ENCODE data around the gene EPHB4.

EPHB4 gene

DNA sequence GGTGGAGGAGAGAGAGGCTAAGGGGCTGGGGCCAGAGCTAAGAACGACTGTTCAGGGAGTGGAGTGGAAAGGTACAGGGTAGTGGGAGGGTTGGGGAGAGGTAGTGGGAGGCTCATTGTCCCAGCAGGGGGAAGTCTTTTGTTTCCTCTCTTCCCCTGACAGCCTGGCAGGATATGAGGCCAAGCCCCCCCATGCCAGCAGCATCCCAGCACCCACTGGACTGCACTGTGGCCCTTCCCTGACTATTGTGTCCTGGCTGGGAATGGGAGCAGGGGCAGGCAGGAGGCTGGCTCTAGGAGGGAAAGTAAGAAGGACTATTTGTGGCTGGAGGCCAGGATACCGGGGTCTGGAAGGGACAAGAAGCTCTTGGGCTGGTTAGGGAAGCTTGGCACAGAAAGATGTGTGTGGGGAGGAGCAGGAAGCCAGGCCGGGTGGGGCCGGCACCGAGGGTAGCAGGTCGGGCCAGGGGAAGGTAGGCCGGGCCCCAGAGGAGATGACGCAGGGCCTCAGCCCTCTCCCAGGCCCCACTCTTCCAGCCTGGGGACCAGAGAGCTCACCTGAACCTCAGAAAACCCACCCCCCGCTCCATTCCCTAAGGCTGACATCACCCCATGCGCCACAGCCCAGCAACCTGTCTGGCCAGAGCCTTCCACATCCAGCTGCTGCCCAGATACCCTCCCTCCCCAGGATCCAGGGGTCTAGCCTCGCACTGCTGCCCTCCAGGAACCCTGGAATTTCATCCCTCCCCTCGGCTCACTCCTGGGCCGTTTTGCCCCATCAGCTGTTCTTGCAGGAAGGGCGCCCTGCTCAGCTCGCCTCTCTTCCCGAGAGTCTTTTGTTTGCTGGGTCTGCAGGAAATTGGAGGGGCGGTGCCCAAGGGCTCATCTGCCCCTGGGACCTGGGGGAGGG, 8.8 kb upstream of the EPHB4 start:
- Mint-ChIP-seq H3K4me3 (peak overlapping the region; percentile 11), H3K36me3 (ENCODE audit: low read depth) (no peaks in the 10 kb centered on the region), H3K27ac (no peak overlapping the region), H3K4me1 (ENCODE audit: low read depth) (peaks cover 14% of the 10 kb centered on the region), H3K27me3 (ENCODE audit: low read depth) (peaks cover 7% of the 10 kb centered on the region), H3K9me3 (no peaks in the 10 kb centered on the region)

DNA sequence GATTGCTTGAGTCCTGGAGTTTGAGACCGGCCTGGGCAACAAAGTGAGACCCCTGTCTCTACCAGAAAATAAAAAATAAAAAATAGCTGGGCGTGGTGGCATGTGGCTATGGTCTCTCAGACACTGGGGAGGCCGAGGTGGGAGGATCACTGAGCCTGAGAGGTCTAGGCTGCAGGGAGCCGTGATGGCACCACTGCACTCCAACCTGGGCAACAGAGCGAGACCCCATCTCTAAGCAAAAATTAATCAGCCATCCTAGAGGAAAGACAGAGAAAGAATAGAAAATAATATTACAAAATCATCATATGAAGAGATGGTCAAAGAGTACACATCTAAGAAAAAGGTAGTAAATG, 4.9 kb upstream of the EPHB4 start:
- Mint-ChIP-seq H3K9me3 (no peaks in the 10 kb centered on the region), H3K4me1 (ENCODE audit: low read depth) (peaks cover 16% of the 10 kb centered on the region), H3K27me3 (ENCODE audit: low read depth) (peaks cover 39% of the 10 kb centered on the region), H3K27ac (no peak overlapping the region), H3K36me3 (ENCODE audit: low read depth) (peaks cover 3% of the 10 kb centered on the region), H3K4me3 (no peak overlapping the region)

DNA sequence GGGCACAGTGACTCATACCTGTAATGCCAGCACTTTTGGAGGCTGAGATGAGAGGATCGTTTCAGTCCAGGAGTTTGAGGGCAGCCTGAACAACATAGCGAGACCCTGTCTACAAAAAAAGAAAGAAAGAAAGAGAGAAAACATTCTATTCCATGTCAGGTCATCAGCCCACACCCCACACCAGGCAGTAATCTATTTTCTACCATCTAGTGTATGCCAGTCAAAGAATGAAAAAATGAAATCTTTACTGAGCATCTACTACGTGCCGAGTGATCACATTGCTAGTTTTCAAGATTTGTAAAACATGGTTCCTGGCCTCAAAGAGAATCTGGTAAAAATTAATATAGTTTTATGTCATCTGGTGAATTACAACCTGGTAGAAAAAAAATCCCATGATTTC, 3.1 kb upstream of the EPHB4 start:
- Mint-ChIP-seq H3K27ac (no peak overlapping the region), H3K4me1 (ENCODE audit: low read depth) (peaks cover 14% of the 10 kb centered on the region), H3K36me3 (ENCODE audit: low read depth) (peaks cover 5% of the 10 kb centered on the region), H3K27me3 (ENCODE audit: low read depth) (peaks cover 52% of the 10 kb centered on the region), H3K4me3 (no peak overlapping the region), H3K9me3 (no peaks in the 10 kb centered on the region)

DNA sequence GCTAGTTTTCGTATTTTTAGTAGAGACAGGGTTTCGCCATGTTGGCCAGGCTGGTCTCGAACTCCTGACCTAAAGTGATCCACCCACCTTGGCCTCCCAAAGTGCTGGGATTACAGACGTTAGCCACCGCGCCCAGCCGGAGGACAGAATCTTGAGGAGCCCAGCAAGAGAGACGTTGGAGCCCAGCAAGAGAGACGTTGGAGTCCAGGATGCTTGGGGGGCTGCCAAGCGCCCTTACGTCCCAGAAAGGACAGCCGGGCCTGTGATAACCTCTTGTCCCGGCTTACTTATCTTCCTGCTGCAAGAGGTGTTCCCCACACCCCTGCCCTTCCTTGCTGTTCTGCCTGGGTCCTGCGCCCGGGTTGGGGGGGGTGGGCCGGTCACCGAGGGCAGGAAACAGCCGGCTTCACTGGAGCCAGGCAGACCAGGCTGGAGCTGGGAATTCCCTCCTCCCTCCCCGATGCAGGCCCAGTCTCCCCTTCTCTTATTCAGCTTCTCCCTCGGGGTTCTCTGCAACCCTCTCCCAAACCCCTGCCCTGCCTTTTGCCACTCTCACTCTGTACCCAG, 1.9 kb upstream of the EPHB4 start:
- Mint-ChIP-seq H3K27me3 (ENCODE audit: low read depth) (peaks cover 59% of the 10 kb centered on the region), H3K4me3 (no peak overlapping the region), H3K9me3 (no peaks in the 10 kb centered on the region), H3K27ac (no peak overlapping the region), H3K4me1 (ENCODE audit: low read depth) (peaks cover 14% of the 10 kb centered on the region), H3K36me3 (ENCODE audit: low read depth) (peaks cover 5% of the 10 kb centered on the region)

DNA sequence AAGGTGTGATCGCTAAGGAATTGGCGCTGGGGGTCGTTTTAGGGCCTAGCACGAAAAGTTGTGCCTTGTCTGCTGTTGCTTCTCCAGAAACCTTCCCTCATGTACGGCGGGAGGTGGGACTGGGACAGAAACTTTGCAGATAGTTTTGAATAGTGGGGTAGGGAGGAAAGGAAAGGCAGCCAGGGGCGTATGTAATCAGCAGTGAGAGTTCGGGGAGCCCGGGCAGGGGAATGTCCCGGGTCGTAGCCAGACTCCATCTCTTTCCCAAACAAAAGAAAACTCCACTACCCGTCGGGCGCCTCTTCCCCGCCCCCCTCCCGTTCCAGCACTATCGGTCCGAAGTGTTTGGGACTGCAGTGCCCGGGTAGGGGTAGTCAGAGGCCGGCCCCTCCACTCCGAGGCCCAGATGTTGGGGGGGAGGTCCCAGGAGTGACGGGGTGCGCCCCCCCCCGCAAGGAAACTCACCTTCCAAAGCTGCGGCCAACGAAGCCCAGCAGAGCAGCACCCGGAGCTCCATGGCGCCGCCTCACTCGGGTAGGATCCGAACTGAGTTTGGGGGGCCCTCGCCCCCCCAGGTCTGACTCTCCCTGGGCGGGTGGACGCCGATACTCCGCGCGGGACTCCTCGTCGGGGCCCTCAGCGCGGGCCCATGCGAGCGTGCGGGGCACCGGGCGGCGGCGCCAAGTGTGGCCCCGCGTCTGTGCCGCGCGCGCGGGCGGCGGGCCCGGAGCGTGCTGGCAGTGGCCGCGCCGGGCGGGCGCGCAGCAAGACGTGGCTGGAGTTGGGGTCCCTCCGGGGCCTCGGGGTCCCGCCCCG, 601 bp downstream of the EPHB4 start:
- peaks cover 5% of the 10 kb centered on the region for H3K36me3 Mint-ChIP-seq (ENCODE audit: low read depth)
- no peak overlapping the region for H3K27ac Mint-ChIP-seq
- H3K27me3 Mint-ChIP-seq (ENCODE audit: low read depth) = peaks cover 63% of the 10 kb centered on the region

DNA sequence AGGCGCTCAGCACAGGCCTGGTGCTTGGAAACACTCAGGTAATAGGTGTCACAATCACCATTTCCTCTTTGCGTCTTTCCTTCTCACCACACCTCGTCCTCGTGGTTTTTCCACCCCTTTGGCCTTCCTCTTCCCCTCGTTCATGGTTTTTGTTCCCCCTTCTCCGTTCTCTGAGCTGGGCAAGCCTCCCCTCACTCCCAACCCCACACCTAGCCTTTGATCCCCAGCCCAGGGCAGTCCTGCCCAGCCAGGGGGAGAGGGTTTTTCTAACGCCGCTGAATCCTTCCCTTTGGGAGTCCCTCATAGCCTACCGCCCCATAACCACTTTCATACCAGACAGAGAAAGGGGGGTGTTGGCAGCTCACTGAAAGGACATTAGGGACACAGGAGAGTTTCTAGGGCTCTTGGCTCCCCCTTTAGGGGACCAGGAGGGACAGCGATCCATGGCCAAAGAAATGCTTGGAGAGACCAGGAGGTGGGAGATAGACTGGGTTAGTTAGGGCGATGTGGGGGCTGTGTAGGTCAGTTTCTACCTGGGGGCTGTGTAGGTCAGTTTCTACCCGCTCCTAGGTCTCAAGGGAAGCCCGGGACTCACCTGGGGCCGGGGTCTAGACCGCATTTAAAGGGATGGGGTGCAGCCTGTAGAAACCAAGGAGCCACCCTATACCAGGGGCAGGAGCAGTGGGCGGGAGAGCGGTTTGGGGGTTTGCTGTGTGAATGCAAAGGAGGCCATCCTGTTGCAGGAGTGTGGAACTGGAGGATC, 1.4 kb downstream of the EPHB4 start:
- Mint-ChIP-seq H3K4me3 (peak overlapping the region; percentile 54), H3K36me3 (ENCODE audit: low read depth) (peaks cover 5% of the 10 kb centered on the region), H3K27me3 (ENCODE audit: low read depth) (peaks cover 60% of the 10 kb centered on the region), H3K4me1 (ENCODE audit: low read depth) (peaks cover 14% of the 10 kb centered on the region), H3K27ac (no peak overlapping the region), H3K9me3 (no peaks in the 10 kb centered on the region)

More for the DNA sequence above, 601 bp downstream of the EPHB4 start:
- Mint-ChIP-seq H3K4me3 (peak overlapping the region; percentile 54), H3K9me3 (no peaks in the 10 kb centered on the region), H3K4me1 (ENCODE audit: low read depth) (peaks cover 14% of the 10 kb centered on the region)

DNA sequence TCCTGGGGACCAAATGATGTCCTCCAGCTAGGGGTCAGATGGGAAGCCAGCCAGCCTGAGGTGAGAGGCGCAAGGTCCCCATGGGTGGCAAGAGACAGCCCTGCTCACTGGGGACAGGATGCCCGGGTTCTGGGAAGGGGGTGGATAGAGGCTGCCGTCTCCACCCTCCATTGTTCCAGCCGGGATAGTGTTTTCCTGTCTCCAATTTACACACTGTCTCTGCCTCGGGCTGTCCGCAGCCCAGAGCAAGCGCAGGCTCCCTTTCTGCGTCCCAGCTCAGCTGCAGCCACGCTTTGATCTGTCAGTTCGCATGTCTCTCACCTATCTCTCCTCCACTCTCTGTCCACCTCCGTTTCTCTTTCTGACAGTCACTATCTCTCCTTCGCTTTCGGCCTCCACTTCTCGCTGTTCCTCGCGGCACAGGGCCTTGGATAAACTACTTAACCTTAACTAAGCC, 2.1 kb downstream of the EPHB4 start:
- Mint-ChIP-seq H3K36me3 (ENCODE audit: low read depth) (peaks cover 5% of the 10 kb centered on the region), H3K4me3 (no peak overlapping the region), H3K4me1 (ENCODE audit: low read depth) (peaks cover 14% of the 10 kb centered on the region), H3K9me3 (no peaks in the 10 kb centered on the region), H3K27me3 (ENCODE audit: low read depth) (peaks cover 54% of the 10 kb centered on the region), H3K27ac (no peak overlapping the region)

DNA sequence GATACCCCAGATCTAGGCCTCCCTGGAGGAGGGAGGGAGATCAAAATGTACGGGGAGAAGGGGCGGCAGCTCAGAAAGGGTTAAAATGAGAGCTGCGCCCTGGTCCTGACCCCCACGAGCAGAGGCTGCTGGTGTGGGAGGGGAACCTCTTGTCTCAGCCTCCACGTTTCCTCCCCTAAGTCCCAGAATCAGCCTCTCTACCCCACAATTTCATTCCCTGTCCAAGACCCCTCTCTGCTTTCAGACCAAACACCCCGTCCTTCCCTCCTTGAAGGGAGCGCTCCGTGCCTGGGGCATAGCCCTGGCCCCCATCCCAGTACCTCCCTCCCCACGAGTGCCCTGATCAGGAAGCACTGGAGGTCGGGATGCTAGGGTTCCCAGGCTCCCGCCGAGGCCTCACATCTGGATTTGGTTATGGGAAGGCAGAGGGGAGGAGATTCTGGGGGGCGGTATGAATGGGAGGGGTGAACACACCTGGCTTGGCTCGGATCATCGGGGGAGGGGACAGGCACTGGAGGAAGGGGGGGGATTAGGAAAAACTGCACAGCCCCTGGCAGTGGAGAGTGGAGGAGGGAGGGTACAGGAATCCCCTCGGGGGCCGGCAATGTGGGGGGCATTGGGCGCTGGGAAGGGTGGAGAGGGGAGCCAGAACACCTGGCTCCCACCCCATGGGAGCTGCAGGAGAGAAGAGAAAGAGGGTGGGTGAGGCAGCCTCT, 2.7 kb downstream of the EPHB4 start:
- Mint-ChIP-seq H3K36me3 (ENCODE audit: low read depth) (peaks cover 5% of the 10 kb centered on the region), H3K4me1 (ENCODE audit: low read depth) (peaks cover 14% of the 10 kb centered on the region), H3K4me3 (no peak overlapping the region), H3K9me3 (no peaks in the 10 kb centered on the region), H3K27ac (no peak overlapping the region), H3K27me3 (ENCODE audit: low read depth) (peaks cover 50% of the 10 kb centered on the region)

DNA sequence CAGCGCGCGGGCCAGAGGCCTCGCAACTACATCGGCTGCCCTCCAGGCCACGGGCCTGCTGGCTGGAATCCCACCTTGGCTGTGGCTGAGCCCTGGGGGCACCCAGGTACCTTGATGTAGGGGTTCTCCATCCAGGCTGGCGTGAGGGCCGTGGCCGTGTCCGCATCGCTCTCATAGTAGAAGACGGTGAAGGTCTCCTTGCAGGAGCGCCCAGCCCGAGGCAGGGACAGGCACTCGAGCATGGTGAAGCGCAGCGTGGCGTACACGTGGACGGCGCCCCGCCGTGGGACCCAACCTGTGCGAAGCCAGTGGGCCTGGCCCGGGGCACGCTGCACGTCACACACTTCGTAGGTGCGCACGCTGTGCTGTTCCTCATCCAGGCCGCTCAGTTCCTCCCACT, 3.8 kb downstream of the EPHB4 start:
- H3K4me1 Mint-ChIP-seq (ENCODE audit: low read depth) = peaks cover 11% of the 10 kb centered on the region
- peaks cover 5% of the 10 kb centered on the region for H3K36me3 Mint-ChIP-seq (ENCODE audit: low read depth)
- peaks cover 39% of the 10 kb centered on the region for H3K27me3 Mint-ChIP-seq (ENCODE audit: low read depth)
- H3K9me3 Mint-ChIP-seq = no peaks in the 10 kb centered on the region
- no peak overlapping the region for H3K27ac Mint-ChIP-seq
- no peak overlapping the region for H3K4me3 Mint-ChIP-seq

DNA sequence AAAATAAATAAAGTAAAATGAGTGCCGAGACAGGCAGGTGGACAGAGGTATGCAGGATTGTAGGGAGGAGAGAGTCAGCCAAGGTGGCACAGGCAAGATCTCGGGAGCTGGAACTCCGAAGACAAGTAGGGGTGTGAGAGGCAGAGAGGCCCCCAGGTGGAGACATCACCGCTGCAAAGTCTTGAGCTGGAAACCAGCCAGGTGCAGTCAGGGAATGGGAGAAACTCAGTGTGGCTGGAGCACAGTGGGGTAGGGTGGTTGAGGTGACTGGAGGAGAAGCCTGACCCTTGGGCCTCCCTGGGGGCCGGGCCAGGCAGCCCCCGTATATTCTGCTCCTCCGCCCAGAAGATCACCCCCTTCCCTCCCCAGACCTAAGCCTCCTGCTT, 4.2 kb downstream of the EPHB4 start:
- Mint-ChIP-seq H3K4me3 (no peak overlapping the region), H3K27me3 (ENCODE audit: low read depth) (peaks cover 37% of the 10 kb centered on the region), H3K9me3 (no peaks in the 10 kb centered on the region), H3K27ac (no peak overlapping the region), H3K36me3 (ENCODE audit: low read depth) (peaks cover 5% of the 10 kb centered on the region), H3K4me1 (ENCODE audit: low read depth) (peaks cover 11% of the 10 kb centered on the region)

DNA sequence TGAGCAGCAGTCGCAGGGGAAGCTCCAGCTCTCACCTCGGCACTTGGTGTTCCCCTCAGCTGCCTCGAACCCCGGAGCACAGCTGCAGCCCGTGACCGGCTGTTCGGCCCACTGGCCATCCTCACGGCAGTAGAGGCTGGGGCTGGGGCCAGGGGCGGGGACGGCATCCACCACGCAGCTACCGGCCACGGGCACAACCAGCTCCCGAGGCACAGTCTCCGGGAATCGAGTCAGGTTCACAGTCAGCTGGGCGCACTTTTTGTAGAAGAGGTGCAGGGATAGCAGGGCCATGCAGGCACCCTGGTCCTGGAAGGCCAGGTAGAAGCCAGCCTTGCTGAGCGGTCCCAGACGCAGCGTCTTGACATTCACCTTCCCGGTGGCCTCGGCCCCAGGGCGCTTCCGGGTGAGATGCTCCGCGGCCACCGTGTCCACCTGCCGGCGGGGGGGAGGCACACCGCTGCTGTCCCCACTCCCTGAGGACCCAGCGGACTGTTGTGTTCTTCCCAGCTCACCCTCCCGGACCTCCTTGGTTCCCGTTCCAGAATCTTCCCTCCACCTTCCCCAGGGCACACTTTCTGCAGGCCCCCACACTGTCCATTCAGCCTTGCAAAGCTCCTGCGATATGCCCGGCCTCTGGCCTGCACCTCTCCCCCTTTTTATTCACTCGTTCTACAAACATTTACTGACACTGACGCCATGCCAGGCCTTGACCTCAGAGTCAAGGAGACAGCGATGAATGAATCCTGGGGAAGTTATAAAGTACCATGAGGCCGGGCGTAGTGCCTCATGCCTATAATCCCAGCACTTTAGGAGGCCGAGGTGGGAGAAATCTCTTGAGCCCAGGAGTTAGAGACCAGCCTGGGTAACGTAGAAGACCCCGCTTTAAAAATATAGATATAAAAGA, 4.8 kb downstream of the EPHB4 start:
- Mint-ChIP-seq H3K4me1 (ENCODE audit: low read depth) (peaks cover 7% of the 10 kb centered on the region), H3K36me3 (ENCODE audit: low read depth) (peaks cover 2% of the 10 kb centered on the region), H3K27me3 (ENCODE audit: low read depth) (peaks cover 30% of the 10 kb centered on the region), H3K27ac (no peak overlapping the region), H3K9me3 (no peaks in the 10 kb centered on the region), H3K4me3 (no peak overlapping the region)

DNA sequence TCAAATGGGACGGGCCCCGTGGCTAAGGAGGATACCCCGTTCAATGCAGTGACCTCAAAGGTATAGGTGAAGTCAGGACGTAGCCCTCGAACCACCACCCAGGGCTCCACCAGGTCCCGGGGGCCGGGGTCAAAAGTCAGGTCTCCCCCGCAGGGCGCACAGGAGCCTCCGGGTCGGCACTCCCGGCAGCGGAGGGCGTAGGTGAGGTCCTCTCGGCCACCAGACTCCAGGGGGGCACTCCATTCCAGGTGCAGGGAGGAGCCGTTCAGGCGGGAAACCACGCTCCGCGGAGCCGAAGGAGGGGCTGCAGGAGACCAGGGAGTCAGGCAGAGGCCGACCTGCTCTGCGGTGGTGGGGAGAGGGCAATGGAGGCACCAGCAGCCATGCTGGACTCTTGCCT, 7.7 kb downstream of the EPHB4 start:
- H3K9me3 Mint-ChIP-seq = no peaks in the 10 kb centered on the region
- no peaks in the 10 kb centered on the region for H3K36me3 Mint-ChIP-seq (ENCODE audit: low read depth)
- H3K4me3 Mint-ChIP-seq = no peak overlapping the region
- no peak overlapping the region for H3K27ac Mint-ChIP-seq
- peaks cover 8% of the 10 kb centered on the region for H3K27me3 Mint-ChIP-seq (ENCODE audit: low read depth)
- H3K4me1 Mint-ChIP-seq (ENCODE audit: low read depth) = no peaks in the 10 kb centered on the region

DNA sequence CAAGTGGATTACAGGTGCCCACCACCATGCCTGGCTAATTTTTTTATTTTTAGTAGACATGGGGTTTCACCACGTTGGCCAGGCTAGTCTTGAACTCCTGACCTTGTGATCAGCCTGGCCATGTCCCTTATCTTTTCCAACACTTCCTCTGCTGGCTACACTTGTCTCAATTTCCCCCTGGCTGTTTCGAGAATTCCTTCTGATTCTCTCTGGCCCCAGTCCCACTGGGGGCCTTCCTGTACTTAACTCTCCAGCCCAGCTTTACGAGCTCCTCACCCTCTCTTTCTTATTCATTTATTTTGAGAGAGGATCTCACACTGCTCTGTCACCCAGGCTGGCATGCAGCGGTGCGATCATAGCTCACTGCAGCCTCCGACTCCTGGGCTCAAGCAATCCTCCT, 8.5 kb downstream of the EPHB4 start:
- Mint-ChIP-seq H3K4me3 (no peak overlapping the region), H3K27me3 (ENCODE audit: low read depth) (peaks cover 3% of the 10 kb centered on the region), H3K4me1 (ENCODE audit: low read depth) (no peaks in the 10 kb centered on the region), H3K27ac (no peak overlapping the region), H3K36me3 (ENCODE audit: low read depth) (no peaks in the 10 kb centered on the region), H3K9me3 (no peaks in the 10 kb centered on the region)
